Sigmoid colon (tissue), 7 donors: ENCODE results near the gene CAMTA1. TPM values are rescaled to one million over a fixed set of nuclear protein-coding genes. Genes with fewer than 3 reads are reported as not detected.

Source experiments
- DNase-seq: peaks from one replicate; pipeline ENCODE4 v3.0.0-alpha.2; 2019
- H3K27ac ChIP-seq, 4 donors: fragments of 200-600 bp; sonication (generic); one replicate each; pipeline ENCODE4 v1.5.1; 2016 to 2019; ENCODE audit warnings: mild to moderate bottlenecking in 1 of 4
- H3K27me3 ChIP-seq, 3 donors: fragments of 200-600 bp; sonication (generic); one replicate each; pipeline ENCODE4 v1.5.1; 2019; ENCODE audit warnings: mild to moderate bottlenecking in 1 of 3
- H3K36me3 ChIP-seq, 4 donors: fragments of 200-600 bp; sonication (generic); one replicate each; pipeline ENCODE4 v1.5.1; 2016 to 2019
- H3K4me1 ChIP-seq, 4 donors: fragments of 200-600 bp; sonication (generic); one replicate each; pipeline ENCODE4 v1.5.1; 2017 to 2019
- H3K4me3 ChIP-seq, 4 donors: fragments of 200-600 bp; sonication (generic); one replicate each; pipeline ENCODE4 v1.5.1; 2017 to 2019; ENCODE audit warnings: mild to moderate bottlenecking in 2 of 4, moderate library complexity in 1 of 4
- H3K9me3 ChIP-seq, 4 donors: fragments of 200-600 bp in 3 of 4; sonication (generic) in 3 of 4; one replicate each; pipeline versions ENCODE4 v1.5.1 to v1.6.1; 2013 to 2019
- CTCF ChIP-seq, 4 experiments: fragments of 450-650 bp in 3 of 4; fragments of 200-600 bp in 1 of 4; IDR thresholded peaks; one replicate each; pipeline ENCODE4 v1.5.1; 2016 to 2019; ENCODE audit warnings: antibody characterized with exemption in 4 of 4, mild to moderate bottlenecking in 3 of 4, moderate library complexity in 2 of 4
- EP300 ChIP-seq, 4 donors: sonication (generic); formaldehyde crosslinking; IDR thresholded peaks; one replicate each; pipeline ENCODE4 v1.6.1; 2017; ENCODE audit warnings: antibody characterized with exemption in 4 of 4
- POLR2A ChIP-seq, 2 donors: fragments of 450-650 bp; IDR thresholded peaks; one replicate each; pipeline ENCODE4 v1.6.1; 2016; ENCODE audit warnings: antibody characterized with exemption in 2 of 2, mild to moderate bottlenecking in 2 of 2, moderate library complexity in 2 of 2
- POLR2AphosphoS5 ChIP-seq, 4 donors: sonication (generic); formaldehyde crosslinking; IDR thresholded peaks; one replicate each; pipeline ENCODE4 v1.6.1; 2017; ENCODE audit warnings: antibody characterized with exemption in 4 of 4
- WGBS, 2 donors: extraction: QIAGEN DNeasy Blood & Tissue Kit; methylation state at CpG; one replicate each; pipeline ENCODE4 v1.1.7; 2013; 5-methylcytosine and 5-hydroxymethylcytosine counted together
- intact Hi-C: fragments of 100-400 bp; cut with DNase I; formaldehyde crosslinking; loops from one replicate; pipeline ENCODE4 v1.15.1; 2023
- polyA plus RNA-seq, 3 donors: library from polyadenylated mRNA; stranded (reverse); fragments of 200-250 nt; gene quantifications; one replicate each; pipeline ENCODE4 v1.2.3, GENCODE V29; 2013
- total RNA-seq, 4 donors: library from RNA; depleted of rRNA; stranded (reverse); fragments of >200 nt; gene quantifications; one replicate each; pipeline ENCODE4 v1.1.0, GENCODE V29; 2016
- donor health status: healthy with polysubstance abuse.
- donor health status: Bipolar disorder and iron deficiency.
- donor health status: healthy.

CAMTA1 gene
- total and polyA plus RNA-seq, 7 donors = 97.9 to 196 (median 177) TPM

GRCh38 chr1:7447093-7447492, 661.8 kb downstream of the CAMTA1 start:
- Histone ChIP-seq H3K27me3 (no peaks in the 10 kb centered on the region), H3K4me1 (no peaks in the 10 kb centered on the region), H3K9me3 (no peaks in the 10 kb centered on the region), H3K4me3 (no peak overlapping the region), H3K36me3 (no peaks in the 10 kb centered on the region), H3K27ac (no peak overlapping the region)
- no peak for DNase-seq
- intact Hi-C loops = no loop called here
- no peak for TF ChIP-seq POLR2A (IDR thresholded peaks at IDR 0.05)
- TF ChIP-seq CTCF (IDR thresholded peaks at IDR 0.05) = no peak
- TF ChIP-seq POLR2AphosphoS5 (IDR thresholded peaks at IDR 0.05) = no peak
- TF ChIP-seq EP300 (IDR thresholded peaks at IDR 0.05) = no peak
- 74 to 87% methylated on average over 9 of the region's 9 CpGs for WGBS, 2 donors

DNA sequence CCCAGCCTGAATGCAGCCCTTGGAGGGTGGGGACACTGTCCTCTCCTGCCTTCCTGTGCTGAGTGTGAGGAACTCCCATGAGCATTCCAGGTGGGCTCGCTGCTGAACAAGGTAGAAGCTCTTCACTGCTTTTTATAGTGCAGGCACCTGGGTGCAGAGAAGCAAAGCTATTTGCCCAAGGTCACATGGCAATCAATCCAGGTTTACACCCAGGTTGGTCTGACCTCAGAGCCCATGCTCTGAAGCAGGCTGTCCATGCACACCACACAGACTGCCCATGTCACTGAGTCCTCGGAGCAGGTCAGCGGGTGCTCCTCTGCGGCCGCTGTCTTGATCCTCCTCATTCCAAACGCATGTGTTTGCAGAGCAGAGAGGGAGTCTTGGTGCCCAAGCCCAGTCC, 662.5 kb downstream of the CAMTA1 start:
- H3K27me3 ChIP-seq = no peaks in the 10 kb centered on the region
- H3K9me3 ChIP-seq = no peaks in the 10 kb centered on the region
- H3K27ac ChIP-seq = no peak overlapping the region
- no peak overlapping the region for H3K4me3 ChIP-seq
- H3K36me3 ChIP-seq = no peaks in the 10 kb centered on the region
- H3K4me1 ChIP-seq = no peaks in the 10 kb centered on the region
- no peak for DNase-seq
- TF ChIP-seq CTCF (IDR thresholded peaks at IDR 0.05) (no peak), POLR2AphosphoS5 (IDR thresholded peaks at IDR 0.05) (no peak), POLR2A (IDR thresholded peaks at IDR 0.05) (no peak), EP300 (IDR thresholded peaks at IDR 0.05) (no peak)
- 67 to 88% methylated on average over 6 of the region's 6 CpGs for WGBS, 2 donors
- intact Hi-C loops = no loop called here

DNA sequence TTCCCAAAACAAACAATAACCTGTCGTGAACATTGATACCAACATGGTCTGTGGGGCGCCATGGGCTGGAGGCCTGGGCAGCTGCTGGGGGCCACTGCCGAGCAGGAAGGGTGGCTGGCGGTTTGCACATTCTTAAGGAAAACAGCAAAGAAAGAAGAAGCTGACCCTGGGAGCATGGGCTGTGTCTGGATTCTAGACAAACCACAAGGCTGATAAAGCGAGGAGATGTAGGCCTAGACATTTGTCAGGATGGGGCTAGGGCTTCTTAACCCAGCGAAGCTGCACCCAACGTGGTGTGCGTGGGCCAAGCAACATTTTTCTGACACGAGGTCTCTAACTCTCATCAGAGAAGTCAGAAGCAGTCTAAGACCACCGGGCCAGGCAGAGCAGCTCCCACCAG, 663.7 kb downstream of the CAMTA1 start:
- 90 to 93% methylated on average over 10 of the region's 10 CpGs for WGBS, 2 donors
- Histone ChIP-seq H3K27ac (no peak overlapping the region), H3K36me3 (no peaks in the 10 kb centered on the region), H3K4me3 (no peak overlapping the region), H3K27me3 (no peaks in the 10 kb centered on the region), H3K4me1 (no peaks in the 10 kb centered on the region), H3K9me3 (no peaks in the 10 kb centered on the region)
- no peak for DNase-seq
- intact Hi-C loops = no loop called here
- TF ChIP-seq POLR2AphosphoS5 (IDR thresholded peaks at IDR 0.05) (no peak), EP300 (IDR thresholded peaks at IDR 0.05) (no peak), CTCF (IDR thresholded peaks at IDR 0.05) (no peak), POLR2A (IDR thresholded peaks at IDR 0.05) (no peak)

DNA sequence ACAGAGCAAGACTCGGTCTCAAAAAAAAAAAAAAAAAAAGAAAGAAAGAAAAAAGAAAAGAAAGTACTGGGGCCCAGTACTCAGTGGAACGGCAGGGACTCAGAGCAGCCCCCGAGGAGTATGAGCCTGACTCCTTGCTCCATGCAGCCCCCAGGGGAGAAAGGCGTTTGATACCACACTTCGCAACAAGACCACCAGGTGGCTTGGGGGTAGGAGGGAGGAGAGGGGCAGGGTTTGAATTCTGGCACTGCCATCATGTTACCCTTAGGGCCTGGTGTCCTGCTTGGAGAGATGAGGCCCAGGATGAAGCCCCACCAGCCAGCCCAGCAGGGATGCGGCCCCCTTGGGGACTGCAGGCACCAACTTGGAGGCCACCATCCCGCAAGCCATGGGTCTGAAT, 664.5 kb downstream of the CAMTA1 start:
- 91 to 93% methylated on average over 7 of the region's 7 CpGs for WGBS, 2 donors
- TF ChIP-seq EP300 (IDR thresholded peaks at IDR 0.05) (no peak), POLR2A (IDR thresholded peaks at IDR 0.05) (no peak), POLR2AphosphoS5 (IDR thresholded peaks at IDR 0.05) (no peak), CTCF (IDR thresholded peaks at IDR 0.05) (no peak)
- H3K36me3 ChIP-seq = no peaks in the 10 kb centered on the region
- no peaks in the 10 kb centered on the region for H3K27me3 ChIP-seq
- H3K9me3 ChIP-seq = no peaks in the 10 kb centered on the region
- H3K4me3 ChIP-seq = no peak overlapping the region
- H3K27ac ChIP-seq = no peak overlapping the region
- no peaks in the 10 kb centered on the region for H3K4me1 ChIP-seq
- intact Hi-C loops = no loop called here
- DNase-seq = no peak

GRCh38 chr1:7450838-7451237, 665.6 kb downstream of the CAMTA1 start:
- intact Hi-C loops = no loop called here
- no peak overlapping the region for H3K4me3 ChIP-seq
- H3K9me3 ChIP-seq = no peaks in the 10 kb centered on the region
- H3K36me3 ChIP-seq = no peaks in the 10 kb centered on the region
- no peaks in the 10 kb centered on the region for H3K27me3 ChIP-seq
- H3K4me1 ChIP-seq = no peaks in the 10 kb centered on the region
- H3K27ac ChIP-seq = no peak overlapping the region
- WGBS, 2 donors = 86 to 88% methylated on average over 5 of the region's 5 CpGs
- no peak for DNase-seq
- TF ChIP-seq POLR2AphosphoS5 (IDR thresholded peaks at IDR 0.05) = no peak
- TF ChIP-seq POLR2A (IDR thresholded peaks at IDR 0.05) = no peak
- no peak for TF ChIP-seq CTCF (IDR thresholded peaks at IDR 0.05)
- no peak for TF ChIP-seq EP300 (IDR thresholded peaks at IDR 0.05)
